GM23338 (cell line): ENCODE measurements around the gene CRYBB3. TPM values are rescaled to one million over a fixed set of nuclear protein-coding genes. Genes with fewer than 3 reads are reported as not detected.

Source experiments
- ATAC-seq: fragments of 200-7000 bp; cut with Tn5 transposase; 3 replicates; pipeline ENCODE4 v1.9.1; 2020
- DNase-seq: peaks from one replicate; pipeline ENCODE4 v3.0.0-alpha.2; 2015; ENCODE audit warnings: low spot score
- H2AFZ ChIP-seq: fragments of 200-600 bp; sonication (generic); 2 replicates; pipeline ENCODE4 v1.8.0; 2016; ENCODE audit warnings: antibody characterized with exemption, mild to moderate bottlenecking, moderate library complexity
- H3F3A ChIP-seq: fragments of 200-600 bp; sonication (generic); replicated peaks from 2 replicates; pipeline ENCODE4 v1.8.0; 2017; ENCODE audit warnings: antibody characterized with exemption, mixed run types, low read depth
- H3K27ac ChIP-seq: fragments of 200-600 bp; sonication (generic); 2 replicates; pipeline ENCODE4 v1.6.1; 2016; ENCODE audit warnings: low read depth
- H3K27me3 ChIP-seq: fragments of 200-600 bp; sonication (generic); 2 replicates; pipeline ENCODE4 v1.8.0; 2016; ENCODE audit warnings: mild to moderate bottlenecking, mixed run types, moderate library complexity; ENCODE audit not compliant: insufficient read depth
- H3K36me3 ChIP-seq: fragments of 200-600 bp; sonication (generic); 2 replicates; pipeline ENCODE4 v1.8.0; 2016; ENCODE audit warnings: mild to moderate bottlenecking; ENCODE audit not compliant: insufficient read depth
- H3K4me1 ChIP-seq: fragments of 200-600 bp; sonication (generic); 2 replicates; pipeline ENCODE4 v1.8.0; 2016; ENCODE audit warnings: mild to moderate bottlenecking, moderate library complexity; ENCODE audit not compliant: insufficient read depth
- H3K4me2 ChIP-seq: fragments of 200-600 bp; sonication (generic); 2 replicates; pipeline ENCODE4 v1.7.1; 2017; ENCODE audit warnings: mixed run types
- H3K4me3 ChIP-seq: fragments of 200-600 bp; sonication (generic); 2 replicates; pipeline ENCODE4 v1.6.1; 2016; ENCODE audit warnings: mixed run types
- H3K79me2 ChIP-seq: fragments of 200-600 bp; sonication (generic); replicated peaks from 2 replicates; pipeline ENCODE4 v1.8.0; 2017; ENCODE audit warnings: mild to moderate bottlenecking; ENCODE audit not compliant: insufficient read depth
- H3K9me2 ChIP-seq: fragments of 200-600 bp; sonication (generic); 2 replicates; pipeline ENCODE4 v1.8.0; 2017; ENCODE audit not compliant: insufficient read depth
- H4K20me1 ChIP-seq: fragments of 200-600 bp; sonication (generic); replicated peaks from 2 replicates; pipeline ENCODE4 v1.8.0; 2017; ENCODE audit warnings: mild to moderate bottlenecking; ENCODE audit not compliant: insufficient read depth
- H3K27ac Mint-ChIP-seq: 2 replicates; pipeline ENCODE4 v1.8.0; 2020; ENCODE audit warnings: inconsistent platforms, mild to moderate bottlenecking, moderate library complexity, mixed read lengths
- H3K27me3 Mint-ChIP-seq: 3 replicates; pipeline ENCODE4 v1.8.0; 2022; ENCODE audit warnings: low read depth, mild to moderate bottlenecking, moderate library complexity, mixed read lengths, inconsistent platforms; ENCODE audit not compliant: insufficient read depth, poor library complexity
- H3K36me3 Mint-ChIP-seq: 3 replicates; pipeline ENCODE4 v1.8.0; 2021; ENCODE audit warnings: low read depth, mild to moderate bottlenecking, inconsistent platforms, moderate library complexity, mixed read lengths
- H3K4me1 Mint-ChIP-seq: 3 replicates; pipeline ENCODE4 v1.8.0; 2020; ENCODE audit warnings: mild to moderate bottlenecking, inconsistent platforms, mixed read lengths
- H3K4me3 Mint-ChIP-seq: 3 replicates; pipeline ENCODE4 v1.8.0; 2021; ENCODE audit warnings: moderate library complexity, mild to moderate bottlenecking, inconsistent platforms, mixed read lengths
- H3K9me3 Mint-ChIP-seq: 3 replicates; pipeline ENCODE4 v1.8.0; 2020; ENCODE audit warnings: moderate library complexity, mild to moderate bottlenecking, inconsistent platforms, mixed read lengths
- JUNB ChIP-seq: IDR thresholded peaks from one replicate; pipeline ENCODE4 v1.6.1; 2016; ENCODE audit warnings: antibody characterized with exemption; ENCODE audit not compliant: unreplicated experiment
- NANOG ChIP-seq: IDR thresholded peaks from 2 replicates; pipeline ENCODE4 v1.6.1; 2016; ENCODE audit warnings: antibody characterized with exemption, borderline replicate concordance
- POLR2AphosphoS5 ChIP-seq: IDR thresholded peaks from 2 replicates; pipeline ENCODE4 v1.6.1; 2016; ENCODE audit warnings: antibody characterized with exemption, low read depth
- STAT1 ChIP-seq: IDR thresholded peaks from one replicate; pipeline ENCODE4 v1.6.1; 2016; ENCODE audit warnings: antibody characterized with exemption; ENCODE audit not compliant: unreplicated experiment
- ZNF114 ChIP-seq: fragments of 250-450 bp; sonication (Bioruptor Pico); IDR thresholded peaks from 2 replicates; pipeline ENCODE4 v1.5.0; 2020; ENCODE audit warnings: mild to moderate bottlenecking, moderate library complexity
- ZNF331 ChIP-seq: fragments of 250-450 bp; sonication (Bioruptor Pico); IDR thresholded peaks from 2 replicates; pipeline ENCODE4 v1.5.0; 2020; ENCODE audit warnings: low read depth, mild to moderate bottlenecking, moderate library complexity
- polyA plus RNA-seq: library from polyadenylated mRNA; unstranded; fragments of >200 nt; fragmentation: Nextera tagmentation; extraction: Ambion mirVana; gene quantifications from 2 replicates; pipeline ENCODE4 v1.2.1, GENCODE V29; 2016
- total RNA-seq: library from RNA; depleted of rRNA; stranded (reverse); fragments of >200 nt; shearing (Covaris generic); gene quantifications from 2 replicates; pipeline ENCODE4 v1.2.3, GENCODE V29; 2014
- TF ChIP-seq, protein P1 (sequence below), 2 experiments: fragments of 200-600 bp in 1 of 2; sonication (generic) in 1 of 2; conservative IDR thresholded peaks; 2 replicates each; pipeline versions ENCODE4 v1.5.1 to v1.6.1; 2016 to 2017; ENCODE audit warnings: antibody characterized with exemption in 2 of 2, low read depth in 2 of 2, mild to moderate bottlenecking in 2 of 2, moderate library complexity in 1 of 2
- TF ChIP-seq, protein P2 (sequence below): fragments of 250-450 bp; sonication (Bioruptor Pico); IDR thresholded peaks from 2 replicates; pipeline ENCODE4 v1.5.0; 2020; ENCODE audit warnings: mild to moderate bottlenecking, moderate library complexity
- TF ChIP-seq, protein P3 (sequence below): IDR thresholded peaks from one replicate; pipeline ENCODE4 v1.6.1; 2018; ENCODE audit warnings: antibody characterized with exemption; ENCODE audit not compliant: unreplicated experiment

Gene CRYBB3
- total and polyA plus RNA-seq, 2 experiments from 2014 or later = 0.28 TPM; not detected in 1

DNA sequence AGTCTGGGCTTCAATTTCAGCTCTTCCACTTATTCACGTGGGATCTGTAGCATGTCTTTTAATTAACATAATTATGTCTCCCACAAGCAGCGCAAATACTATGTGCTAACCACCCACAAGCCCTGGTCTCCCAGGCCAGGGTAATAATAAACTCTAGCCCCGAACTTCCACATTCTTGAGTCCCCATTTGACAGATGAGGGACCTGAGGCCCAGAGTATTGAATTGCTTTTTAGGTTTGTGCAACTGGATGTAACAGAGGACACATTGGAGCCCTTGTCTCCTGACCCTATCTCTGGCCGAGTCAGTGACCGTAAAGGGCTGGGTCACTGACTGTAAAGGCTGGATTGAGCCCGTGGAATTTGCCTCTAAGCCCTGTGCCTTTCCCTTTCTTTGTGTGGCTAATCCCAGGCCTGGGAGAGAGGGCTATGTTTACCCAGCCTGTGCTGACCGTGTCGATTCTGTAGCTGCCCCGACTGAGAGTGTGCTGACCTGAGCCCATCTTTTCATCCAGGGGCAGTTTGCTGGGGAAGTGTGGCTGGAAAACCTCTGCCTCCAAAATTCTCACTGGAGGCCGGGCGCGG, 23.7 kb downstream of the CRYBB3 start:
- Histone ChIP-seq H2AFZ (no peak overlapping the region; the same call in 1 of the 2 replicates), H3K27ac (no peak overlapping the region), H3K36me3 (no peaks in the 10 kb centered on the region), H4K20me1 (no peaks in the 10 kb centered on the region), H3K79me2 (no peaks in the 10 kb centered on the region), H3F3A (no peaks in the 10 kb centered on the region), H3K4me1 (no peaks in the 10 kb centered on the region), H3K9me2 (no peaks in the 10 kb centered on the region), H3K4me2 (no peak overlapping the region), H3K4me3 (no peak overlapping the region), H3K27me3 (no peaks in the 10 kb centered on the region)
- Mint-ChIP-seq H3K36me3 (no peaks in the 10 kb centered on the region), H3K27ac (no peak overlapping the region), H3K4me3 (no peak overlapping the region), H3K9me3 (no peaks in the 10 kb centered on the region), H3K4me1 (no peaks in the 10 kb centered on the region), H3K27me3 (peaks cover 7% of the 10 kb centered on the region)
- DNase-seq (no peak), ATAC-seq (no peak)
- no peak for TF ChIP-seq STAT1
- TF ChIP-seq NANOG = no peak
- TF ChIP-seq ZNF331 (CRISPR knock-in tag) = no peak

DNA sequence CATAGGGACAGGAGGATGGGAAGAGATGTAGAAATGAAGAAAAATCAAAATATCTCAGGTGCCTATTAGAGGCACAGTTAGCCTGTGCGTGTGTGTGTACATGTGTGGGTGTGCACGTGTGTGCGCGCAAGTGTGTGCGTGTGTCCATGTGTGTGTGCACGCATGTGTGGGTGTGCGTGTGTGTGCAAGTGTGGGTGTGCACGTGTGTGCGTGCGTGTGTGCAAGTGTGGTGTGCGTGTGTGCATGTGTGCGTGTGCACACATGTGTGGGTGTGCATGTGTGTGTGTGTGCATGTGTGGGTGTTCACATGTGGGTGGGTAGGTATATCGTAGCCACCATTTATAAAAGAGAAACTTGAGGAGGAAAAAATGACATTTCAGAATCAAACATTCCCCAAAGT, 29.2 kb downstream of the CRYBB3 start:
- Mint-ChIP-seq H3K9me3 (no peaks in the 10 kb centered on the region), H3K27ac (no peak overlapping the region)
- TF ChIP-seq, protein P1, sequence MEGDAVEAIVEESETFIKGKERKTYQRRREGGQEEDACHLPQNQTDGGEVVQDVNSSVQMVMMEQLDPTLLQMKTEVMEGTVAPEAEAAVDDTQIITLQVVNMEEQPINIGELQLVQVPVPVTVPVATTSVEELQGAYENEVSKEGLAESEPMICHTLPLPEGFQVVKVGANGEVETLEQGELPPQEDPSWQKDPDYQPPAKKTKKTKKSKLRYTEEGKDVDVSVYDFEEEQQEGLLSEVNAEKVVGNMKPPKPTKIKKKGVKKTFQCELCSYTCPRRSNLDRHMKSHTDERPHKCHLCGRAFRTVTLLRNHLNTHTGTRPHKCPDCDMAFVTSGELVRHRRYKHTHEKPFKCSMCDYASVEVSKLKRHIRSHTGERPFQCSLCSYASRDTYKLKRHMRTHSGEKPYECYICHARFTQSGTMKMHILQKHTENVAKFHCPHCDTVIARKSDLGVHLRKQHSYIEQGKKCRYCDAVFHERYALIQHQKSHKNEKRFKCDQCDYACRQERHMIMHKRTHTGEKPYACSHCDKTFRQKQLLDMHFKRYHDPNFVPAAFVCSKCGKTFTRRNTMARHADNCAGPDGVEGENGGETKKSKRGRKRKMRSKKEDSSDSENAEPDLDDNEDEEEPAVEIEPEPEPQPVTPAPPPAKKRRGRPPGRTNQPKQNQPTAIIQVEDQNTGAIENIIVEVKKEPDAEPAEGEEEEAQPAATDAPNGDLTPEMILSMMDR (conservative IDR thresholded peaks at IDR 0.05; ENCODE audit: low read depth in 2 of 2) = no peak
- TF ChIP-seq ZNF114 (CRISPR knock-in tag) = no peak
- TF ChIP-seq STAT1 = no peak
- TF ChIP-seq, protein P2, sequence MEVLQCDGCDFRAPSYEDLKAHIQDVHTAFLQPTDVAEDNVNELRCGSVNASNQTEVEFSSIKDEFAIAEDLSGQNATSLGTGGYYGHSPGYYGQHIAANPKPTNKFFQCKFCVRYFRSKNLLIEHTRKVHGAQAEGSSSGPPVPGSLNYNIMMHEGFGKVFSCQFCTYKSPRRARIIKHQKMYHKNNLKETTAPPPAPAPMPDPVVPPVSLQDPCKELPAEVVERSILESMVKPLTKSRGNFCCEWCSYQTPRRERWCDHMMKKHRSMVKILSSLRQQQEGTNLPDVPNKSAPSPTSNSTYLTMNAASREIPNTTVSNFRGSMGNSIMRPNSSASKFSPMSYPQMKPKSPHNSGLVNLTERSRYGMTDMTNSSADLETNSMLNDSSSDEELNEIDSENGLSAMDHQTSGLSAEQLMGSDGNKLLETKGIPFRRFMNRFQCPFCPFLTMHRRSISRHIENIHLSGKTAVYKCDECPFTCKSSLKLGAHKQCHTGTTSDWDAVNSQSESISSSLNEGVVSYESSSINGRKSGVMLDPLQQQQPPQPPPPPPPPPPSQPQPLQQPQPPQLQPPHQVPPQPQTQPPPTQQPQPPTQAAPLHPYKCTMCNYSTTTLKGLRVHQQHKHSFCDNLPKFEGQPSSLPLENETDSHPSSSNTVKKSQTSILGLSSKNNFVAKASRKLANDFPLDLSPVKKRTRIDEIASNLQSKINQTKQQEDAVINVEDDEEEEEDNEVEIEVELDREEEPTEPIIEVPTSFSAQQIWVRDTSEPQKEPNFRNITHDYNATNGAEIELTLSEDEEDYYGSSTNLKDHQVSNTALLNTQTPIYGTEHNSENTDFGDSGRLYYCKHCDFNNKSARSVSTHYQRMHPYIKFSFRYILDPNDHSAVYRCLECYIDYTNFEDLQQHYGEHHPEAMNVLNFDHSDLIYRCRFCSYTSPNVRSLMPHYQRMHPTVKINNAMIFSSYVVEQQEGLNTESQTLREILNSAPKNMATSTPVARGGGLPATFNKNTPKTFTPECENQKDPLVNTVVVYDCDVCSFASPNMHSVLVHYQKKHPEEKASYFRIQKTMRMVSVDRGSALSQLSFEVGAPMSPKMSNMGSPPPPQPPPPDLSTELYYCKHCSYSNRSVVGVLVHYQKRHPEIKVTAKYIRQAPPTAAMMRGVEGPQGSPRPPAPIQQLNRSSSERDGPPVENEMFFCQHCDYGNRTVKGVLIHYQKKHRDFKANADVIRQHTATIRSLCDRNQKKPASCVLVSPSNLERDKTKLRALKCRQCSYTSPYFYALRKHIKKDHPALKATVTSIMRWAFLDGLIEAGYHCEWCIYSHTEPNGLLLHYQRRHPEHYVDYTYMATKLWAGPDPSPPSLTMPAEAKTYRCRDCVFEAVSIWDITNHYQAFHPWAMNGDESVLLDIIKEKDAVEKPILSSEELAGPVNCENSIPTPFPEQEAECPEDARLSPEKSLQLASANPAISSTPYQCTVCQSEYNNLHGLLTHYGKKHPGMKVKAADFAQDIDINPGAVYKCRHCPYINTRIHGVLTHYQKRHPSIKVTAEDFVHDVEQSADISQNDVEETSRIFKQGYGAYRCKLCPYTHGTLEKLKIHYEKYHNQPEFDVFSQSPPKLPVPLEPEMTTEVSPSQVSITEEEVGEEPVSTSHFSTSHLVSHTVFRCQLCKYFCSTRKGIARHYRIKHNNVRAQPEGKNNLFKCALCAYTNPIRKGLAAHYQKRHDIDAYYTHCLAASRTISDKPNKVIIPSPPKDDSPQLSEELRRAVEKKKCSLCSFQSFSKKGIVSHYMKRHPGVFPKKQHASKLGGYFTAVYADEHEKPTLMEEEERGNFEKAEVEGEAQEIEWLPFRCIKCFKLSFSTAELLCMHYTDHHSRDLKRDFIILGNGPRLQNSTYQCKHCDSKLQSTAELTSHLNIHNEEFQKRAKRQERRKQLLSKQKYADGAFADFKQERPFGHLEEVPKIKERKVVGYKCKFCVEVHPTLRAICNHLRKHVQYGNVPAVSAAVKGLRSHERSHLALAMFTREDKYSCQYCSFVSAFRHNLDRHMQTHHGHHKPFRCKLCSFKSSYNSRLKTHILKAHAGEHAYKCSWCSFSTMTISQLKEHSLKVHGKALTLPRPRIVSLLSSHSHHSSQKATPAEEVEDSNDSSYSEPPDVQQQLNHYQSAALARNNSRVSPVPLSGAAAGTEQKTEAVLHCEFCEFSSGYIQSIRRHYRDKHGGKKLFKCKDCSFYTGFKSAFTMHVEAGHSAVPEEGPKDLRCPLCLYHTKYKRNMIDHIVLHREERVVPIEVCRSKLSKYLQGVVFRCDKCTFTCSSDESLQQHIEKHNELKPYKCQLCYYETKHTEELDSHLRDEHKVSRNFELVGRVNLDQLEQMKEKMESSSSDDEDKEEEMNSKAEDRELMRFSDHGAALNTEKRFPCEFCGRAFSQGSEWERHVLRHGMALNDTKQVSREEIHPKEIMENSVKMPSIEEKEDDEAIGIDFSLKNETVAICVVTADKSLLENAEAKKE (CRISPR knock-in tag) = no peak
- no peak for TF ChIP-seq POLR2AphosphoS5
- TF ChIP-seq JUNB = no peak
- TF ChIP-seq NANOG = no peak
- TF ChIP-seq ZNF331 (CRISPR knock-in tag) = no peak
- TF ChIP-seq, protein P3, sequence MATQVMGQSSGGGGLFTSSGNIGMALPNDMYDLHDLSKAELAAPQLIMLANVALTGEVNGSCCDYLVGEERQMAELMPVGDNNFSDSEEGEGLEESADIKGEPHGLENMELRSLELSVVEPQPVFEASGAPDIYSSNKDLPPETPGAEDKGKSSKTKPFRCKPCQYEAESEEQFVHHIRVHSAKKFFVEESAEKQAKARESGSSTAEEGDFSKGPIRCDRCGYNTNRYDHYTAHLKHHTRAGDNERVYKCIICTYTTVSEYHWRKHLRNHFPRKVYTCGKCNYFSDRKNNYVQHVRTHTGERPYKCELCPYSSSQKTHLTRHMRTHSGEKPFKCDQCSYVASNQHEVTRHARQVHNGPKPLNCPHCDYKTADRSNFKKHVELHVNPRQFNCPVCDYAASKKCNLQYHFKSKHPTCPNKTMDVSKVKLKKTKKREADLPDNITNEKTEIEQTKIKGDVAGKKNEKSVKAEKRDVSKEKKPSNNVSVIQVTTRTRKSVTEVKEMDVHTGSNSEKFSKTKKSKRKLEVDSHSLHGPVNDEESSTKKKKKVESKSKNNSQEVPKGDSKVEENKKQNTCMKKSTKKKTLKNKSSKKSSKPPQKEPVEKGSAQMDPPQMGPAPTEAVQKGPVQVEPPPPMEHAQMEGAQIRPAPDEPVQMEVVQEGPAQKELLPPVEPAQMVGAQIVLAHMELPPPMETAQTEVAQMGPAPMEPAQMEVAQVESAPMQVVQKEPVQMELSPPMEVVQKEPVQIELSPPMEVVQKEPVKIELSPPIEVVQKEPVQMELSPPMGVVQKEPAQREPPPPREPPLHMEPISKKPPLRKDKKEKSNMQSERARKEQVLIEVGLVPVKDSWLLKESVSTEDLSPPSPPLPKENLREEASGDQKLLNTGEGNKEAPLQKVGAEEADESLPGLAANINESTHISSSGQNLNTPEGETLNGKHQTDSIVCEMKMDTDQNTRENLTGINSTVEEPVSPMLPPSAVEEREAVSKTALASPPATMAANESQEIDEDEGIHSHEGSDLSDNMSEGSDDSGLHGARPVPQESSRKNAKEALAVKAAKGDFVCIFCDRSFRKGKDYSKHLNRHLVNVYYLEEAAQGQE = no peak

More for the DNA sequence above, 29.2 kb downstream of the CRYBB3 start:
- ATAC-seq = no peak
- H3K4me1 ChIP-seq = no peaks in the 10 kb centered on the region
- H3K4me3 Mint-ChIP-seq = no peak overlapping the region
- no peak overlapping the region for H3K4me2 ChIP-seq
- no peak for DNase-seq
- H3K4me3 ChIP-seq = no peak overlapping the region
- H3K36me3 Mint-ChIP-seq = no peaks in the 10 kb centered on the region
- no peaks in the 10 kb centered on the region for H3K4me1 Mint-ChIP-seq
- no peak overlapping the region for H2AFZ ChIP-seq
- no peaks in the 10 kb centered on the region for H3F3A ChIP-seq
- H3K27me3 ChIP-seq = no peaks in the 10 kb centered on the region
- H3K27ac ChIP-seq = no peak overlapping the region
- no peaks in the 10 kb centered on the region for H4K20me1 ChIP-seq
- no peaks in the 10 kb centered on the region for H3K79me2 ChIP-seq
- H3K9me2 ChIP-seq = no peaks in the 10 kb centered on the region
- peaks cover 3% of the 10 kb centered on the region for H3K27me3 Mint-ChIP-seq
- H3K36me3 ChIP-seq = no peaks in the 10 kb centered on the region
